GM12874 (cell line): ENCODE data around the gene TMEM225B.
A peak's percentile ranks its signal among the peaks of the same experiment; 100 is the strongest.

Experiments used
- CTCF ChIP-seq: IDR thresholded peaks from 2 replicates; pipeline ENCODE4 v1.5.1; 2011; ENCODE audit warnings: low read depth, mild to moderate bottlenecking, control low read depth, low read length, moderate library complexity; ENCODE audit not compliant: insufficient read depth

TMEM225B gene

GRCh38 chr7:99563650-99564049 lies 34.4 kb upstream of the TMEM225B start:
- no peak for TF ChIP-seq CTCF

- TF ChIP-seq CTCF, result no peak
These were observed 26.3 kb upstream of the TMEM225B start for GRCh38 chr7:99571768-99572167.

GRCh38 chr7:99573257-99573656 lies 24.8 kb upstream of the TMEM225B start:
- TF ChIP-seq CTCF, result no peak

GRCh38 chr7:99576251-99576650 lies 21.8 kb upstream of the TMEM225B start:
- TF ChIP-seq CTCF, result no peak

GRCh38 chr7:99579281-99579955 lies 18.6 kb upstream of the TMEM225B start:
- TF ChIP-seq CTCF, result no peak

- 0 out of 2 replicates have a peak, but pooled peaks have one; percentile 32 for TF ChIP-seq CTCF
These were observed 17.9 kb upstream of the TMEM225B start for GRCh38 chr7:99579956-99580777.

GRCh38 chr7:99588868-99589267 lies 9.2 kb upstream of the TMEM225B start:
- no peak for TF ChIP-seq CTCF
